ENCODE results near the gene MEN1. TPM values are rescaled to one million over a fixed set of nuclear protein-coding genes. Genes with fewer than 3 reads are reported as not detected.

MEN1 gene
- total RNA-seq, 2 experiments from 2014 or later, result 25.8 to 29.0 TPM

- intact Hi-C loops (cut with micrococcal nuclease), result no loop called here
- POLR2A ChIA-PET, result interaction anchor here (0.9 to 1.3 kb wide), 3 partner anchors 16 to 71 kb away, joined by 3 to 4 read pairs (median 3); no protein-coding TSS in a partner anchor
- ATAC-seq, result no peak
These were observed 5.8 kb downstream of the MEN1 start for GRCh38 chr11:64804346-64805210.

GRCh38 chr11:64803846-64804345, 6.5 kb downstream of the MEN1 start:
- ATAC-seq, result no peak
- ChIA-PET CTCF (interaction anchor here (0.8 to 4.5 kb wide), 3 partner anchors 16 to 40 kb away, joined by 3 to 17 read pairs (median 4); partner anchors contain the start of gene CDC42BPG), POLR2A (interaction anchor here (0.7 to 2.6 kb wide), 4 partner anchors 15 to 59 kb away, joined by 3 to 7 read pairs (median 4); no protein-coding TSS in a partner anchor)
- H3K27me3 Mint-ChIP-seq, result no peaks in the 10 kb centered on the region
- peak overlapping the region; percentile 89 for H3K27ac Mint-ChIP-seq
- intact Hi-C loops (cut with micrococcal nuclease), result no loop called here
- H3K36me3 Mint-ChIP-seq (ENCODE audit: low read depth), result peaks cover 9% of the 10 kb centered on the region
- TF ChIP-seq CTCF (IDR thresholded peaks at IDR 0.05), result no peak
- H3K4me3 Mint-ChIP-seq, result peak overlapping the region; percentile 80
- no peaks in the 10 kb centered on the region for H3K9me3 Mint-ChIP-seq
- H3K4me1 Mint-ChIP-seq (ENCODE audit: low read depth), result peaks cover 36% of the 10 kb centered on the region
- DNase-seq, result no peak

More at GRCh38 chr11:64804346-64805210, 5.8 kb downstream of the MEN1 start:
- Mint-ChIP-seq H3K9me3 (no peaks in the 10 kb centered on the region), H3K27ac (no peak overlapping the region), H3K4me3 (peak overlapping the region; percentile 80), H3K27me3 (no peaks in the 10 kb centered on the region), H3K36me3 (ENCODE audit: low read depth) (peaks cover 12% of the 10 kb centered on the region), H3K4me1 (ENCODE audit: low read depth) (peaks cover 40% of the 10 kb centered on the region)
- no peak for TF ChIP-seq CTCF (IDR thresholded peaks at IDR 0.05)
- DNase-seq, result peak; percentile 28
- CTCF ChIA-PET, result interaction anchor here (0.8 to 4.5 kb wide), 3 partner anchors 16 to 39 kb away, joined by 3 to 17 read pairs (median 4); partner anchors contain the start of gene CDC42BPG

- ChIA-PET CTCF (interaction anchor here (0.8 to 4.5 kb wide), 3 partner anchors 15 to 41 kb away, joined by 3 to 17 read pairs (median 4); partner anchors contain the start of gene CDC42BPG), POLR2A (interaction anchor here (0.6 to 2.6 kb wide), 7 partner anchors 7 to 82 kb away, joined by 3 to 7 read pairs (median 3); partner anchors contain the start of gene MEN1)
- H3K36me3 Mint-ChIP-seq (ENCODE audit: low read depth), result peaks cover 14% of the 10 kb centered on the region
- H3K9me3 Mint-ChIP-seq, result no peaks in the 10 kb centered on the region
- intact Hi-C loops (cut with micrococcal nuclease), result no loop called here
- DNase-seq (peak; percentile 88), ATAC-seq (peak; percentile 96)
- peaks cover 37% of the 10 kb centered on the region for H3K4me1 Mint-ChIP-seq (ENCODE audit: low read depth)
- H3K27me3 Mint-ChIP-seq, result no peaks in the 10 kb centered on the region
- peak within 1 kb of the TSS; percentile 80 for H3K4me3 Mint-ChIP-seq
- peak within 1 kb of the TSS; percentile 89 for H3K27ac Mint-ChIP-seq
- TF ChIP-seq CTCF (IDR thresholded peaks at IDR 0.05), result no peak
These were observed 7.0 kb downstream of the MEN1 start, which contains the start of gene MAP4K2 for GRCh38 chr11:64803158-64803845. Gene MAP4K2 (minus strand): TSS chr11:64803214. CDS start chr11:64803149, 65 bp downstream.

- H3K27me3 Mint-ChIP-seq, result no peaks in the 10 kb centered on the region
- ChIA-PET POLR2A (interaction anchor here (0.6 to 2.6 kb wide), 8 partner anchors 8 to 288 kb away, joined by 3 to 7 read pairs (median 3); partner anchors contain the start of gene MEN1), CTCF (interaction anchor here (4.5 kb wide), 1 partner anchor 14 kb away, joined by 17 read pairs; no protein-coding TSS in a partner anchor)
- no peaks in the 10 kb centered on the region for H3K9me3 Mint-ChIP-seq
- TF ChIP-seq CTCF (IDR thresholded peaks at IDR 0.05), result no peak
- DNase-seq (peak; percentile 53), ATAC-seq (peak; percentile 46)
- peaks cover 31% of the 10 kb centered on the region for H3K4me1 Mint-ChIP-seq (ENCODE audit: low read depth)
- H3K27ac Mint-ChIP-seq, result peak overlapping the region; percentile 83
- intact Hi-C loops (cut with micrococcal nuclease), result no loop called here
- peak overlapping the region; percentile 79 for H3K4me3 Mint-ChIP-seq
- H3K36me3 Mint-ChIP-seq (ENCODE audit: low read depth), result peaks cover 14% of the 10 kb centered on the region
These were observed 7.8 kb downstream of the MEN1 start for GRCh38 chr11:64802370-64803157.

Measured in activated CD8-positive, alpha-beta T cell treated with anti-CD3 and anti-CD28 coated beads for 36 hours (primary cell).